NCI-H82 treated with DMSO at 0.1 percent for 48 hours (cell line): ENCODE results near the gene RSU1.

Source experiments
- DNase-seq: peaks from one replicate; lab custom pipeline; 2025; ENCODE audit not compliant: unreplicated experiment; lab: John Stamatoyannopoulos, UW

Gene RSU1

GRCh38 chr10:16745061-16745460 is 72.2 kb downstream of the RSU1 start:
- DNase-seq, result peak; percentile 90

- no peak for DNase-seq
These were observed 74.9 kb downstream of the RSU1 start for GRCh38 chr10:16742165-16742960.

- peak; percentile 45 for DNase-seq
These were observed 75.7 kb downstream of the RSU1 start for GRCh38 chr10:16741540-16741939.

GRCh38 chr10:16737420-16737819 is 79.8 kb downstream of the RSU1 start:
- no peak for DNase-seq

- DNase-seq, result no peak
These were observed 81.6 kb downstream of the RSU1 start for GRCh38 chr10:16735671-16736070.

GRCh38 chr10:16732376-16732775 is 84.8 kb downstream of the RSU1 start:
- DNase-seq, result peak; percentile 42

GRCh38 chr10:16728266-16728665 is 89.0 kb downstream of the RSU1 start:
- no peak for DNase-seq

GRCh38 chr10:16727666-16728065 is 89.6 kb downstream of the RSU1 start:
- DNase-seq, result no peak

- DNase-seq, result no peak
These were observed 92.7 kb downstream of the RSU1 start for GRCh38 chr10:16724509-16724908.

- no peak for DNase-seq
These were observed 96.4 kb downstream of the RSU1 start for GRCh38 chr10:16720812-16721211.

GRCh38 chr10:16717622-16718395 is 99.4 kb downstream of the RSU1 start:
- no peak for DNase-seq

- no peak for DNase-seq
These were observed 101.2 kb downstream of the RSU1 start for GRCh38 chr10:16716051-16716450.

GRCh38 chr10:16713290-16713689 is 103.9 kb downstream of the RSU1 start:
- no peak for DNase-seq

- DNase-seq, result no peak
These were observed 104.3 kb downstream of the RSU1 start for GRCh38 chr10:16712883-16713282.

- no peak for DNase-seq
These were observed 116.9 kb downstream of the RSU1 start for GRCh38 chr10:16700331-16700730.

GRCh38 chr10:16699435-16700057 is 117.7 kb downstream of the RSU1 start:
- peak; percentile 96 for DNase-seq

- peak; percentile 23 for DNase-seq
These were observed 118.8 kb downstream of the RSU1 start for GRCh38 chr10:16698461-16698860.

GRCh38 chr10:16690417-16690816 is 126.8 kb downstream of the RSU1 start:
- DNase-seq, result no peak

GRCh38 chr10:16689696-16690095 is 127.5 kb downstream of the RSU1 start:
- DNase-seq, result no peak

GRCh38 chr10:16689227-16689626 is 128.0 kb downstream of the RSU1 start:
- DNase-seq, result no peak

- DNase-seq, result no peak
These were observed 130.9 kb downstream of the RSU1 start for GRCh38 chr10:16686054-16686902.
